Esophagus squamous epithelium (tissue), 5 donors: ENCODE data around the gene DAPK1. TPM values are rescaled to one million over a fixed set of nuclear protein-coding genes. Genes with fewer than 3 reads are reported as not detected.
A peak's percentile ranks its signal among the peaks of the same experiment; 100 is the strongest.

Source experiments
- DNase-seq: peaks from one replicate; lab custom pipeline; 2025; lab: John Stamatoyannopoulos, UW
- H3K27ac ChIP-seq, 4 donors: fragments of 200-600 bp; sonication (generic); one replicate each; pipeline ENCODE4 v1.5.1; 2016 to 2019; ENCODE audit warnings: mild to moderate bottlenecking in 1 of 4
- H3K27me3 ChIP-seq, 4 donors: fragments of 200-600 bp; sonication (generic); 1 replicate in 3 of 4; 2 replicates in 1 of 4; pipeline versions ENCODE4 v1.5.1 to v1.6.0; 2017 to 2021; ENCODE audit warnings: antibody characterized with exemption in 1 of 4
- H3K36me3 ChIP-seq, 3 donors: fragments of 200-600 bp; sonication (generic); one replicate each; pipeline ENCODE4 v1.5.1; 2016 to 2019
- H3K4me1 ChIP-seq, 3 donors: fragments of 200-600 bp; sonication (generic); one replicate each; pipeline ENCODE4 v1.5.1; 2017 to 2019
- H3K4me3 ChIP-seq, 4 donors: fragments of 200-600 bp; sonication (generic); 1 replicate in 3 of 4; 2 replicates in 1 of 4; pipeline ENCODE4 v1.5.1; 2016 to 2019; ENCODE audit warnings: mild to moderate bottlenecking in 2 of 4, moderate library complexity in 1 of 4
- H3K9me3 ChIP-seq, 3 donors: fragments of 200-600 bp; sonication (generic); one replicate each; pipeline ENCODE4 v1.5.1; 2016 to 2019
- POLR2A ChIP-seq, 4 donors: fragments of 450-650 bp; IDR thresholded peaks; one replicate each; pipeline ENCODE4 v1.6.1; 2017; ENCODE audit warnings: antibody characterized with exemption in 4 of 4, mild to moderate bottlenecking in 4 of 4, moderate library complexity in 3 of 4
- WGBS, 2 donors: methylation state at CpG; one replicate each; pipeline ENCODE4 v1.1.5; 2018; 5-methylcytosine and 5-hydroxymethylcytosine counted together
- intact Hi-C: fragments of 100-400 bp; cut with DNase I; formaldehyde crosslinking; loops from one replicate; pipeline ENCODE4 v1.15.0; 2022
- total RNA-seq, 4 donors: library from RNA; depleted of rRNA; stranded (reverse); fragments of >200 nt; gene quantifications; one replicate each; pipeline ENCODE4 v1.1.0, GENCODE V29; 2016
- TF ChIP-seq, protein P1 (sequence below), 6 experiments: fragments of 450-650 bp in 4 of 6; fragments of 200-600 bp in 2 of 6; sonication (generic) in 2 of 6; IDR thresholded peaks; one replicate each; pipeline ENCODE4 v1.5.1; 2016 to 2019; ENCODE audit warnings: antibody characterized with exemption in 6 of 6, mild to moderate bottlenecking in 4 of 6, moderate library complexity in 4 of 6
- donor health status: DM: yes; HTN: yes; CAD: no.

Gene DAPK1
- total RNA-seq = 10 to 100 TPM in 1 of 4 donors, 1 to 10 TPM in 3; 2.2 to 14.5 (median 5.5) TPM

DNA sequence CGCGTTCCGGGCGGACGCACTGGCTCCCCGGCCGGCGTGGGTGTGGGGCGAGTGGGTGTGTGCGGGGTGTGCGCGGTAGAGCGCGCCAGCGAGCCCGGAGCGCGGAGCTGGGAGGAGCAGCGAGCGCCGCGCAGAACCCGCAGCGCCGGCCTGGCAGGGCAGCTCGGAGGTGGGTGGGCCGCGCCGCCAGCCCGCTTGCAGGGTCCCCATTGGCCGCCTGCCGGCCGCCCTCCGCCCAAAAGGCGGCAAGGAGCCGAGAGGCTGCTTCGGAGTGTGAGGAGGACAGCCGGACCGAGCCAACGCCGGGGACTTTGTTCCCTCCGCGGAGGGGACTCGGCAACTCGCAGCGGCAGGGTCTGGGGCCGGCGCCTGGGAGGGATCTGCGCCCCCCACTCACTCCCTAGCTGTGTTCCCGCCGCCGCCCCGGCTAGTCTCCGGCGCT, at the start of gene DAPK1:
TSS of gene DAPK1 (plus strand) at position 264 of the 442 bp plus-strand sequence. CDS start 1,211 bp downstream, outside the sequence.
- Histone ChIP-seq H3K9me3 (no peaks in the 10 kb centered on the region), H3K36me3 (no peaks in the 10 kb centered on the region), H3K27ac (peak within 1 kb of the TSS; percentile 63 to 88 (median 80)), H3K4me3 (peak within 1 kb of the TSS; percentile 43 to 83 (median 62)), H3K4me1 (peaks cover 7 to 38% (median 10%) of the 10 kb centered on the region in 3 donors), H3K27me3 (peaks cover 0 to 45% (median 4%) of the 10 kb centered on the region in 4 donors)
- WGBS, 2 donors = no CpG with 5 or more reads among the region's 55 CpGs
- TF ChIP-seq, protein P1, sequence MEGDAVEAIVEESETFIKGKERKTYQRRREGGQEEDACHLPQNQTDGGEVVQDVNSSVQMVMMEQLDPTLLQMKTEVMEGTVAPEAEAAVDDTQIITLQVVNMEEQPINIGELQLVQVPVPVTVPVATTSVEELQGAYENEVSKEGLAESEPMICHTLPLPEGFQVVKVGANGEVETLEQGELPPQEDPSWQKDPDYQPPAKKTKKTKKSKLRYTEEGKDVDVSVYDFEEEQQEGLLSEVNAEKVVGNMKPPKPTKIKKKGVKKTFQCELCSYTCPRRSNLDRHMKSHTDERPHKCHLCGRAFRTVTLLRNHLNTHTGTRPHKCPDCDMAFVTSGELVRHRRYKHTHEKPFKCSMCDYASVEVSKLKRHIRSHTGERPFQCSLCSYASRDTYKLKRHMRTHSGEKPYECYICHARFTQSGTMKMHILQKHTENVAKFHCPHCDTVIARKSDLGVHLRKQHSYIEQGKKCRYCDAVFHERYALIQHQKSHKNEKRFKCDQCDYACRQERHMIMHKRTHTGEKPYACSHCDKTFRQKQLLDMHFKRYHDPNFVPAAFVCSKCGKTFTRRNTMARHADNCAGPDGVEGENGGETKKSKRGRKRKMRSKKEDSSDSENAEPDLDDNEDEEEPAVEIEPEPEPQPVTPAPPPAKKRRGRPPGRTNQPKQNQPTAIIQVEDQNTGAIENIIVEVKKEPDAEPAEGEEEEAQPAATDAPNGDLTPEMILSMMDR (IDR thresholded peaks at IDR 0.05) = peak in 3 of 6 experiments; percentile 7 to 14 (median 13)
- peak in 2 of 4 donors; percentile 46 to 65 for TF ChIP-seq POLR2A (IDR thresholded peaks at IDR 0.05)
- DNase-seq = no peak
- intact Hi-C loops = no loop called here

- Histone ChIP-seq H3K27ac (no peak overlapping the region), H3K36me3 (no peaks in the 10 kb centered on the region), H3K4me3 (no peak overlapping the region), H3K9me3 (peaks cover 0 to 14% (median 13%) of the 10 kb centered on the region in 3 donors), H3K4me1 (no peaks in the 10 kb centered on the region), H3K27me3 (peaks cover 0 to 5% (median 0%) of the 10 kb centered on the region in 4 donors)
- TF ChIP-seq, protein P1 (IDR thresholded peaks at IDR 0.05) = no peak
- no peak for TF ChIP-seq POLR2A (IDR thresholded peaks at IDR 0.05)
- 59 to 60% methylated on average over 6 of the region's 6 CpGs for WGBS, 2 donors
- intact Hi-C loops = no loop called here
- no peak for DNase-seq
Observed at GRCh38 chr9:87451149-87451548, 46.5 kb upstream of the DAPK1 start.

DNA sequence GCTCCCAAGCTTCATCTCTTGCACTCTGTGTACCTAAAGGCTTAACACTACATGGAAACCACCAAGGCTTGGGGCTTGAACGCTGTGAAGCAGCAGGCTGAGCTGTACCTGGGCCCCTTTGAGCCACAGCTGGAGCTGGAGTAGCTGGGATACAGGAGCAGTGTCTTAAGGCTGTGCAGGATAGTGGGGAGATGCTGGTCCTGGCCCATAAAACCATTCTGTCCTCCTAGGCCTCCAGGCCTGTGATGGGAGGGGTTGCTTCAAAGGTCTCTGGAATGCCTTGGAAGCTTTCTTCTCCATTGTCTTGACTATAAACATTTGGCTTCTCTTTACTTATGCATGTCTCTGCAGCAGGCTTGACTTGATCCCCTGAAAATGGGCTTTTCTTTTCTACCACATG, 42.3 kb upstream of the DAPK1 start:
- H3K9me3 ChIP-seq = peaks cover 0 to 14% (median 13%) of the 10 kb centered on the region in 3 donors
- intact Hi-C loops = no loop called here
- H3K36me3 ChIP-seq = no peaks in the 10 kb centered on the region
- H3K4me3 ChIP-seq = no peak overlapping the region
- TF ChIP-seq, protein P1 (IDR thresholded peaks at IDR 0.05) = no peak
- TF ChIP-seq POLR2A (IDR thresholded peaks at IDR 0.05) = no peak
- no peak for DNase-seq
- no peaks in the 10 kb centered on the region for H3K4me1 ChIP-seq
- WGBS, 2 donors = 70 to 71% methylated on average over 1 of the region's 1 CpG
- no peak overlapping the region for H3K27ac ChIP-seq
- H3K27me3 ChIP-seq = peaks cover 0 to 5% (median 0%) of the 10 kb centered on the region in 4 donors

GRCh38 chr9:87461256-87461655, 36.4 kb upstream of the DAPK1 start:
- no peak for TF ChIP-seq POLR2A (IDR thresholded peaks at IDR 0.05)
- TF ChIP-seq, protein P1 (IDR thresholded peaks at IDR 0.05) = no peak
- Histone ChIP-seq H3K27ac (no peak overlapping the region), H3K9me3 (no peaks in the 10 kb centered on the region), H3K36me3 (no peaks in the 10 kb centered on the region), H3K4me3 (no peak overlapping the region), H3K27me3 (no peaks in the 10 kb centered on the region), H3K4me1 (peaks cover 0 to 15% (median 3%) of the 10 kb centered on the region in 3 donors)
- intact Hi-C loops = no loop called here
- 46 to 48% methylated on average over 4 of the region's 4 CpGs for WGBS, 2 donors
- no peak for DNase-seq

DNA sequence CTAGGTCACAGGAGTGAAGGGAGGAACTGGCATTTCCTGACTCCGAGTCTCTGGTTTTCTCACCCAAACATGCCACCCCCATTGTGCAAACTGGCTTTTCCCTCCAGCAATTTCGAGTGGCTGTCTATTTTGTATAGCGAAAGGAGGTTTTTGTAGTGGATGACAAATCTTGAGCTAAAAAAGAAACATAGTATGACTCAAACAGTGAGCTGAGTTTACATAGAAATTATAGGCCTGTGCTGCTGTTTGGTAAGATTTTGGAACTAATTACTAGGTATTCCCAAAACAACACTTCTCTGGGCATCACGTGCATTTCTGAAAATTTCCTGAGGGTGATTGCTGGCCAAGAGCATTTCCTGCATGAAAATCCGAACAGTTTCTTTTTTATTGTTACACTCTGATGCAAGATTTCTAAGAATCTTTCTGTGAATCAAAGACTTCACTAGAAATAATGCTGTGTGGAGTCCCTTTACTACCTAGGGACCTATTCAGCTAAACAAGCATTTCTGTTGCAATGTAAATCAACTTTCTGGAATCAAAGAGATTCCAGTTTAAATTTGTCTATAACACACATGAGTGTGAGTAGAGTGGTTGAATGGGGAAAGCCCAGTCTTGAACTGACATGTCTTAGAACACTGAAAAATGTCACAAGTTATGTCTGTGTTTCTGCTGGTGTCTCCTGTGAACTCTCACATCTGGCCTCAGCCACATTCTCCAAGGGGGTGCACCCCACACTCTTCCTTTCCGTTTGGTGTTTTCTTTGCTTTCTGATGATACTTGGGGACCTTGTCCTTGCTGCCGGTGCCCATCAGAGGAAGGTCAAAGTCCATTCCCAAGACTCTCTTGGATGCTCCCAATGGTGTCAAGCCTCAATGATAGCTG, 33.3 kb upstream of the DAPK1 start:
- DNase-seq = no peak
- no peaks in the 10 kb centered on the region for H3K27me3 ChIP-seq
- no peaks in the 10 kb centered on the region for H3K9me3 ChIP-seq
- peak overlapping the region in 2 of 4 donors; percentile 18 for H3K27ac ChIP-seq
- intact Hi-C loops = no loop called here
- peaks cover 0 to 15% (median 3%) of the 10 kb centered on the region in 3 donors for H3K4me1 ChIP-seq
- TF ChIP-seq, protein P1 (IDR thresholded peaks at IDR 0.05) = no peak
- no peak for TF ChIP-seq POLR2A (IDR thresholded peaks at IDR 0.05)
- no peak overlapping the region for H3K4me3 ChIP-seq
- H3K36me3 ChIP-seq = no peaks in the 10 kb centered on the region
- WGBS, 2 donors = 17% methylated on average over 7 of the region's 7 CpGs
